Activated T-cell treated with anti-CD3 and anti-CD28 coated beads, Interleukin-2, amount 50 U/mL, for 1 hour (primary cell): Measurements from ENCODE around the gene ST6GALNAC6.
A peak's percentile ranks its signal among the peaks of the same experiment; 100 is the strongest.

Experiments used
- DNase-seq: peaks from one replicate; pipeline ENCODE4 v3.0.0-alpha.2; 2020

The ST6GALNAC6 gene

GRCh38 chr9:127915801-127916719, 16.7 kb upstream of the ST6GALNAC6 start:
- peak; percentile 51 for DNase-seq

- DNase-seq, result no peak
Observed at GRCh38 chr9:127915325-127915752, 15.9 kb upstream of the ST6GALNAC6 start.

GRCh38 chr9:127913682-127914081, 14.3 kb upstream of the ST6GALNAC6 start:
- DNase-seq, result no peak

- DNase-seq, result no peak
Observed at GRCh38 chr9:127912882-127913281, 13.5 kb upstream of the ST6GALNAC6 start.

GRCh38 chr9:127912296-127912695, 12.9 kb upstream of the ST6GALNAC6 start:
- DNase-seq, result no peak

GRCh38 chr9:127910613-127911205, 11.3 kb upstream of the ST6GALNAC6 start:
- no peak for DNase-seq

GRCh38 chr9:127909839-127910273, 10.5 kb upstream of the ST6GALNAC6 start:
- DNase-seq, result no peak

GRCh38 chr9:127908660-127908926, 9.2 kb upstream of the ST6GALNAC6 start:
- no peak for DNase-seq

- DNase-seq, result no peak
Observed at GRCh38 chr9:127907867-127908659, 8.7 kb upstream of the ST6GALNAC6 start.

GRCh38 chr9:127905788-127906191, 6.4 kb upstream of the ST6GALNAC6 start:
- peak; percentile 76 for DNase-seq

GRCh38 chr9:127905004-127905728, 5.8 kb upstream of the ST6GALNAC6 start:
- peak; percentile 73 for DNase-seq

- no peak for DNase-seq
Observed at GRCh38 chr9:127904561-127905003, 5.2 kb upstream of the ST6GALNAC6 start.

GRCh38 chr9:127903557-127904475, 4.4 kb upstream of the ST6GALNAC6 start:
- DNase-seq, result peak; percentile 75

GRCh38 chr9:127898433-127899127, 823 bp downstream of the ST6GALNAC6 start:
- peak; percentile 44 for DNase-seq

GRCh38 chr9:127897193-127897692, 2.2 kb downstream of the ST6GALNAC6 start:
- DNase-seq, result no peak

GRCh38 chr9:127896395-127897192, 2.8 kb downstream of the ST6GALNAC6 start:
- no peak for DNase-seq

GRCh38 chr9:127895811-127896210, 3.6 kb downstream of the ST6GALNAC6 start:
- DNase-seq, result no peak

- no peak for DNase-seq
Observed at GRCh38 chr9:127893392-127893791, 6.0 kb downstream of the ST6GALNAC6 start.

GRCh38 chr9:127892831-127893230, 6.6 kb downstream of the ST6GALNAC6 start:
- DNase-seq, result no peak

GRCh38 chr9:127890053-127890452, 9.3 kb downstream of the ST6GALNAC6 start:
- no peak for DNase-seq
